ENCODE results near the gene MGLL.

DNA sequence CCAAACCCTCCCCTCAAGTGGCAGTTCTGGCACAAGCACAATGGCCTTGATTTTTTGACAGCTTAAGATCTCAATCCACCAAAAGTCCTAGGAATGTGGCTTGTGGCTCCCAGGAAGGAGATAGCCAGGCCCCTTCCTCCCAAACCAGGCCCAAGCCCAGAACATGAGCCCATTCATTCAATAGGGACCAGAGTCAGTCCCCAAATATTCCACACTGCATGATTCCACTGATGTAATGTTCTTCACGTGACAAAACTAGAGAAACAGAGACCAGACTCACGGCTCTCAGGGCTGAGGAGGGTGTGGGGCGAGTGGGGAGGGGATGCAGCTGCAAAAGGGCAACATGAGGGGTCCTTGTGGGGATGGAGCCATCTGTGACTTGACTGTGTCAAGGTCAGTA lies 124.0 kb downstream of the MGLL start:
- TF ChIP-seq, protein P1, sequence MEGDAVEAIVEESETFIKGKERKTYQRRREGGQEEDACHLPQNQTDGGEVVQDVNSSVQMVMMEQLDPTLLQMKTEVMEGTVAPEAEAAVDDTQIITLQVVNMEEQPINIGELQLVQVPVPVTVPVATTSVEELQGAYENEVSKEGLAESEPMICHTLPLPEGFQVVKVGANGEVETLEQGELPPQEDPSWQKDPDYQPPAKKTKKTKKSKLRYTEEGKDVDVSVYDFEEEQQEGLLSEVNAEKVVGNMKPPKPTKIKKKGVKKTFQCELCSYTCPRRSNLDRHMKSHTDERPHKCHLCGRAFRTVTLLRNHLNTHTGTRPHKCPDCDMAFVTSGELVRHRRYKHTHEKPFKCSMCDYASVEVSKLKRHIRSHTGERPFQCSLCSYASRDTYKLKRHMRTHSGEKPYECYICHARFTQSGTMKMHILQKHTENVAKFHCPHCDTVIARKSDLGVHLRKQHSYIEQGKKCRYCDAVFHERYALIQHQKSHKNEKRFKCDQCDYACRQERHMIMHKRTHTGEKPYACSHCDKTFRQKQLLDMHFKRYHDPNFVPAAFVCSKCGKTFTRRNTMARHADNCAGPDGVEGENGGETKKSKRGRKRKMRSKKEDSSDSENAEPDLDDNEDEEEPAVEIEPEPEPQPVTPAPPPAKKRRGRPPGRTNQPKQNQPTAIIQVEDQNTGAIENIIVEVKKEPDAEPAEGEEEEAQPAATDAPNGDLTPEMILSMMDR (IDR thresholded peaks at IDR 0.05), result no peak
- TF ChIP-seq SIN3A (IDR thresholded peaks at IDR 0.05; ENCODE audit: borderline replicate concordance, insufficient read depth, low read depth, low read length) (no peak), POLR2AphosphoS5 (IDR thresholded peaks at IDR 0.05; ENCODE audit: low read depth, low read length) (no peak), TCF7L2 (IDR thresholded peaks at IDR 0.05; ENCODE audit: low read depth, low read length) (no peak)
- TF ChIP-seq, protein P2, sequence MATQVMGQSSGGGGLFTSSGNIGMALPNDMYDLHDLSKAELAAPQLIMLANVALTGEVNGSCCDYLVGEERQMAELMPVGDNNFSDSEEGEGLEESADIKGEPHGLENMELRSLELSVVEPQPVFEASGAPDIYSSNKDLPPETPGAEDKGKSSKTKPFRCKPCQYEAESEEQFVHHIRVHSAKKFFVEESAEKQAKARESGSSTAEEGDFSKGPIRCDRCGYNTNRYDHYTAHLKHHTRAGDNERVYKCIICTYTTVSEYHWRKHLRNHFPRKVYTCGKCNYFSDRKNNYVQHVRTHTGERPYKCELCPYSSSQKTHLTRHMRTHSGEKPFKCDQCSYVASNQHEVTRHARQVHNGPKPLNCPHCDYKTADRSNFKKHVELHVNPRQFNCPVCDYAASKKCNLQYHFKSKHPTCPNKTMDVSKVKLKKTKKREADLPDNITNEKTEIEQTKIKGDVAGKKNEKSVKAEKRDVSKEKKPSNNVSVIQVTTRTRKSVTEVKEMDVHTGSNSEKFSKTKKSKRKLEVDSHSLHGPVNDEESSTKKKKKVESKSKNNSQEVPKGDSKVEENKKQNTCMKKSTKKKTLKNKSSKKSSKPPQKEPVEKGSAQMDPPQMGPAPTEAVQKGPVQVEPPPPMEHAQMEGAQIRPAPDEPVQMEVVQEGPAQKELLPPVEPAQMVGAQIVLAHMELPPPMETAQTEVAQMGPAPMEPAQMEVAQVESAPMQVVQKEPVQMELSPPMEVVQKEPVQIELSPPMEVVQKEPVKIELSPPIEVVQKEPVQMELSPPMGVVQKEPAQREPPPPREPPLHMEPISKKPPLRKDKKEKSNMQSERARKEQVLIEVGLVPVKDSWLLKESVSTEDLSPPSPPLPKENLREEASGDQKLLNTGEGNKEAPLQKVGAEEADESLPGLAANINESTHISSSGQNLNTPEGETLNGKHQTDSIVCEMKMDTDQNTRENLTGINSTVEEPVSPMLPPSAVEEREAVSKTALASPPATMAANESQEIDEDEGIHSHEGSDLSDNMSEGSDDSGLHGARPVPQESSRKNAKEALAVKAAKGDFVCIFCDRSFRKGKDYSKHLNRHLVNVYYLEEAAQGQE (IDR thresholded peaks at IDR 0.05; ENCODE audit: insufficient read depth in 1 of 2, low read depth in 2 of 2, low read length in 1 of 2), result no peak
